ENCODE measurements around the gene GNA15. TPM values are rescaled to one million over a fixed set of nuclear protein-coding genes. Genes with fewer than 3 reads are reported as not detected.

Gene GNA15
- total and polyA plus RNA-seq, 7 donors: 0.55 to 6.0 (median 4.6) TPM

DNA sequence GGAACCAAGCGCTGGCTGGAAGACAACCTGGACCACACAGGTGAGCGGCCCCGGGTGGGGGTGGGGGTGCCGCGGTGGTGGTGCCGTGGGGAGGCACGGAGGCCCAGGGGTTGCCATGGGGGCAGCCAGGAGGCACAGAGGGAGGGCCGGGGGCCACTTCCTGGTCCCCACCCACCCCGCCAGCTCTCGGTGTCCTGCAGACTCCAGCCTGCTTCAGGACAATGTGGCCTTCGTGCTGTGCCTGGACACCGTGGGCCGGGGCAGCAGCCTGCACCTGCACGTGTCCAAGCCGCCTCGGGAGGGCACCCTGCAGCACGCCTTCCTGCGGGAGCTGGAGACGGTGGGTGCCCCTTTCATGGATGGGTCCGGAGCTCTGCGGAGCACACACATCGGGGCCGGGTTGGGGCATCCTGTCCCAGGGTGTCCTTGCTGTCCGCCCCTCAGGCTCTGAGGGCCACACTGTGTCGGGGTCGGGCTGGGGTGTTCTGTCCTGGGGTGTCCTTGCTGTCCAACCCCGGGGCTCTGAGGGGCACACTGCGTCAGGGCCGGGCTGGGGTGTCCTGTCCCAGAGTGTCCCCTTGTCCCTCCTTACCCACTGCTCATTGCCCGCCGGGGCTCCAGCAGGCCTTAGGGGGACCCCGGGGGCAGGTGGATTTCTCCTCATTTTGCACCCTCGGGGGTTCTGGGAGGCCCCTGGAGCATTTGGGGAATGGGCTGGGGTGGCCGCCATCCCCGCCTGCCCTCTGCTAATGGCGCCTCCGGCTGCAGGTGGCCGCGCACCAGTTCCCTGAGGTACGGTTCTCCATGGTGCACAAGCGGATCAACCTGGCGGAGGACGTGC is 68.2 kb downstream of the GNA15 start:
- Histone ChIP-seq H3K9me3 (no peaks in the 10 kb centered on the region), H3K36me3 (peaks cover 0 to 58% (median 27%) of the 10 kb centered on the region in 4 donors), H3K27me3 (no peaks in the 10 kb centered on the region), H3K4me1 (no peaks in the 10 kb centered on the region), H3K27ac (no peak overlapping the region), H3K4me3 (no peak overlapping the region)
- no peak for TF ChIP-seq POLR2A (IDR thresholded peaks at IDR 0.05)
- 95 to 96% methylated on average over 43 of the region's 43 CpGs for WGBS, 2 donors
- no peak for DNase-seq
- intact Hi-C loops (cut with DNase I): no loop called here

DNA sequence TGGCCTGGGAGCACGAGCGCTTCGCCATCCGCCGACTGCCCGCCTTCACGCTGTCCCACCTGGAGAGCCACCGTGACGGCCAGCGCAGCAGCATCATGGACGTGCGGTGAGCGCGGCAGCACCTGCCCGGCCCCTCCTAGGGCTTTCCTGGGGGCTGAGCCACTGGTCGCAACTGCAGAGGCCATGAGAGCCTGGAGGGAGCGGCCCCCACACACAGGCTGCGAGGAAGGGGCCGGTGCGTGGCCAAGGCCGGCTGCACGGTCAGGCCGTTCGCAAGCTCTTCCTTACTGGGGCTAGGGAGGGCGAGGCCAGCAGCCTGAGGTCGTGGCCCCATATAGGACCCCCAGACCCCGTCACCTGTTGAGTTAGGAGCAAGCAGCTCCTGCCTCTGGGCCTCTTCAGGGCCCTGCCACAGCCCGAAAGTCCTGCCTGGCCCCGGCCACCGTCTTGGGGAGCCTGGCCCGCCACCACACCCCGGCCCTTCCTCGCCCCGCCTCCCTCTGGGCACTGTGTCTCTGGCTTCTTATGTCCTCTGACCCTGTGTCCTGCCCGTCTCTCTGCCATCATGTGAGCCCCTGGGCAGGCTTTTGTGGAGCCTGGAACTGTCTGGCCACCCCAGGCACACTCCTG is 68.9 kb downstream of the GNA15 start:
- H3K27ac ChIP-seq: no peak overlapping the region
- DNase-seq: no peak
- H3K27me3 ChIP-seq: no peaks in the 10 kb centered on the region
- peaks cover 0 to 54% (median 27%) of the 10 kb centered on the region in 4 donors for H3K36me3 ChIP-seq
- TF ChIP-seq EP300 (IDR thresholded peaks at IDR 0.05): no peak
- intact Hi-C loops (cut with DNase I): no loop called here
- WGBS, 2 donors: 93 to 95% methylated on average over 35 of the region's 35 CpGs
- H3K4me1 ChIP-seq: no peaks in the 10 kb centered on the region
- H3K4me3 ChIP-seq: no peak overlapping the region
- H3K9me3 ChIP-seq: no peaks in the 10 kb centered on the region

DNA sequence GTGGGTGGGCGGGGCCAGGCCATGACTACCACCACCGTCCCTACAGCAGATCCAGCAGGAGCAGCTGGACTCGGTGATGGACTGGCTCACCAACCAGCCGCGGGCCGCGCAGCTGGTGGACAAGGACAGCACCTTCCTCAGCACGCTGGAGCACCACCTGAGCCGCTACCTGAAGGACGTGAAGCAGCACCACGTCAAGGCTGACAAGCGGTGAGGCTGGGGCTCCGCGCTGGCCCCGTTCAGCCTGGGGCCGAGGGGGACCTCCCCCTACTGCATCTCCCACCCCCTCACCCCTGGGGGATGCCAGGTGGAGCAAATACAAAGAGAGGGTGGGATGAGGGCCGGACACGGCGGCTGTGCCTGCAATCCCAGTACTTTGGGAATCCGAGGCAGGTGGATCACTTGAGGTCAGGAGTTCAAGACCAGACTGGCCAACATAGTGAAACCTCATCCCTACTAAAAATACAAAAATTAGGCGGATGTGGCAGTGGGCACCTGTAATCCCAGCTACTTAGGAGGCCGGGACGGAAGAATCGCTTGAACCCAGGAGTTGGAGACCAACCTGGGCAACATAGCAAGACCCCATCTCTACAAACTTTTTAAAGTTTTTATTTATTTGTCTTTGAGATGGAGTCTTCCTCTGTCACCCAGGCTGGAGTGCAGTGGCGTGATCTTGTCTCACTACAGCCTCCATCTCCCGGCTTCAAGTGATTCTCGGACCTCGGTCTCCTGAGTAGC is 70.6 kb downstream of the GNA15 start:
- no peak for DNase-seq
- no peak for TF ChIP-seq POLR2AphosphoS5 (IDR thresholded peaks at IDR 0.05)
- TF ChIP-seq POLR2A (IDR thresholded peaks at IDR 0.05): no peak
- TF ChIP-seq, protein P1, sequence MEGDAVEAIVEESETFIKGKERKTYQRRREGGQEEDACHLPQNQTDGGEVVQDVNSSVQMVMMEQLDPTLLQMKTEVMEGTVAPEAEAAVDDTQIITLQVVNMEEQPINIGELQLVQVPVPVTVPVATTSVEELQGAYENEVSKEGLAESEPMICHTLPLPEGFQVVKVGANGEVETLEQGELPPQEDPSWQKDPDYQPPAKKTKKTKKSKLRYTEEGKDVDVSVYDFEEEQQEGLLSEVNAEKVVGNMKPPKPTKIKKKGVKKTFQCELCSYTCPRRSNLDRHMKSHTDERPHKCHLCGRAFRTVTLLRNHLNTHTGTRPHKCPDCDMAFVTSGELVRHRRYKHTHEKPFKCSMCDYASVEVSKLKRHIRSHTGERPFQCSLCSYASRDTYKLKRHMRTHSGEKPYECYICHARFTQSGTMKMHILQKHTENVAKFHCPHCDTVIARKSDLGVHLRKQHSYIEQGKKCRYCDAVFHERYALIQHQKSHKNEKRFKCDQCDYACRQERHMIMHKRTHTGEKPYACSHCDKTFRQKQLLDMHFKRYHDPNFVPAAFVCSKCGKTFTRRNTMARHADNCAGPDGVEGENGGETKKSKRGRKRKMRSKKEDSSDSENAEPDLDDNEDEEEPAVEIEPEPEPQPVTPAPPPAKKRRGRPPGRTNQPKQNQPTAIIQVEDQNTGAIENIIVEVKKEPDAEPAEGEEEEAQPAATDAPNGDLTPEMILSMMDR (IDR thresholded peaks at IDR 0.05): no peak
- TF ChIP-seq EP300 (IDR thresholded peaks at IDR 0.05): no peak
- Histone ChIP-seq H3K27ac (no peak overlapping the region), H3K36me3 (peaks cover 0 to 48% (median 27%) of the 10 kb centered on the region in 4 donors), H3K4me3 (no peak overlapping the region), H3K27me3 (no peaks in the 10 kb centered on the region), H3K9me3 (no peaks in the 10 kb centered on the region), H3K4me1 (no peaks in the 10 kb centered on the region)
- intact Hi-C loops (cut with DNase I): no loop called here
- 95% methylated on average over 28 of the region's 28 CpGs for WGBS, 2 donors

DNA sequence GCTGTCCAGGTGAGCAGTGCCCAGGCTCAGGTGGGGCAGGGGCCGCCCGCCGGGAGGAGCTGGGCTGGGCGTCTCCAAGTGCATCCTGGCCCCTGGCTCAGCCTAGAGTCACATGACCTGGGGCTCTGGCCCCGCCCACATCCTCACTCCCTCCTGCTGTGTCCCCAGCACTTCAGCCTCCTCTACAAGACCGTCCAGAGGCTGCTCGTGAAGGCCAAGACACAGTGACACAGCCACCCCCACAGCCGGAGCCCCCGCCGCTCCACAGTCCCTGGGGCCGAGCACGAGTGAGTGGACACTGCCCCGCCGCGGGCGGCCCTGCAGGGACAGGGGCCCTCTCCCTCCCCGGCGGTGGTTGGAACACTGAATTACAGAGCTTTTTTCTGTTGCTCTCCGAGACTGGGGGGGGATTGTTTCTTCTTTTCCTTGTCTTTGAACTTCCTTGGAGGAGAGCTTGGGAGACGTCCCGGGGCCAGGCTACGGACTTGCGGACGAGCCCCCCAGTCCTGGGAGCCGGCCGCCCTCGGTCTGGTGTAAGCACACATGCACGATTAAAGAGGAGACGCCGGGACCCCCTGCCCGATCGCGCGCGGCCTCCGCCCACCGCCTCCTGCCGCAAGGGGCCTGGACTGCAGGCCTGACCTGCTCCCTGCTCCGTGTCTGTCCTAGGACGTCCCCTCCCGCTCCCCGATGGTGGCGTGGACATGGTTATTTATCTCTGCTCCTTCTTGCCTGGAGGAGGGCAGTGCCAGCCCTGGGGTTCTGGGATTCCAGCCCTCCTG is 71.8 kb downstream of the GNA15 start:
- peaks cover 0 to 48% (median 26%) of the 10 kb centered on the region in 4 donors for H3K36me3 ChIP-seq
- H3K4me3 ChIP-seq: no peak overlapping the region
- H3K27me3 ChIP-seq: no peaks in the 10 kb centered on the region
- no peaks in the 10 kb centered on the region for H3K9me3 ChIP-seq
- no peak overlapping the region for H3K27ac ChIP-seq
- 88 to 93% methylated on average over 43 of the region's 43 CpGs for WGBS, 2 donors
- TF ChIP-seq, protein P1 (IDR thresholded peaks at IDR 0.05): no peak
- TF ChIP-seq POLR2A (IDR thresholded peaks at IDR 0.05) (no peak), POLR2AphosphoS5 (IDR thresholded peaks at IDR 0.05) (no peak)
- H3K4me1 ChIP-seq: no peaks in the 10 kb centered on the region
- intact Hi-C loops (cut with DNase I): no loop called here
- no peak for DNase-seq

DNA sequence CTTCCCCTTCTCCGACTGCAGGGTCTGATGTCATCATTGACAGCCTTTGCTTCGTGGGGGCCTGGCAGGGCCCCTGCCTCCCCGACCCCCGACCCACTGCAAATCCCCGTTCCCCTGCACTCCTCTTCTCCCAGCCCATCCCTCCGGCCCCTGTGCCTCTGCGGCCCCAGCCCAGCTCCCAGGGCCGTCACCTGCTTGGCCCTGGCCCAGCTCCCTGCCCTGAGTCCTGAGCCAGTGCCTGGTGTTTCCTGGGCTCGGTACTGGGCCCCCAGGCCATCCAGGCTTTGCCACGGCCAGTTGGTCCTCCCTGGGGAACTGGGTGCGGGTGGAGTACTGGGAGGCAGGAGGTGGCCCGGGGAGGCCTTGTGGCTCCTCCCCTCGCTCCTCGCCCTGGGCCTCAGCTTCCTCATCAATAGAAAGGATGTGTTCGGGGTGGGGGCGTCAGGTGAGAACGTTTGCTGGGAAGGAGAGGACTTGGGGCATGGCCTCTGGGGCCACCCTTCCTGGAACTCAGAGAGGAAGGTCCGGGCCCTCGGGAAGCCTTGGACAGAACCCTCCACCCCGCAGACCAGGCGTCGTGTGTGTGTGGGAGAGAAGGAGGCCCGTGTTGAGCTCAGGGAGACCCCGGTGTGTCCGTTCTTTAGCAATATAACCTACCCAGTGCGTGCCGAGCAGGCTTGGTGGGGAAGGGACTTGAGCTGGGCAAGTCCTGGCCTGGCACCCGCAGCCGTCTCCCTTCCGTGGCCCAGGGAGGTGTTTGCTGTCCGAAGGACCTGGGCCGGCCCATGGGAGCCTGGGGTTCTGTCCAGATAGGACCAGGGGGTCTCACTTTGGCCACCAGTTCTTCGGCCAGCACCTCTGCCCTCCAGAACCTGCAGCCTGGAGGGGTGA is 72.7 kb downstream of the GNA15 start:
- DNase-seq: no peak
- H3K27ac ChIP-seq: no peak overlapping the region
- intact Hi-C loops (cut with DNase I): no loop called here
- TF ChIP-seq POLR2AphosphoS5 (IDR thresholded peaks at IDR 0.05): no peak
- TF ChIP-seq POLR2A (IDR thresholded peaks at IDR 0.05): no peak
- TF ChIP-seq EP300 (IDR thresholded peaks at IDR 0.05): no peak
- TF ChIP-seq, protein P1 (IDR thresholded peaks at IDR 0.05): no peak
- H3K4me1 ChIP-seq: no peaks in the 10 kb centered on the region
- no peaks in the 10 kb centered on the region for H3K27me3 ChIP-seq
- H3K36me3 ChIP-seq: peaks cover 0 to 46% (median 25%) of the 10 kb centered on the region in 4 donors
- H3K4me3 ChIP-seq: no peak overlapping the region
- 88 to 92% methylated on average over 33 of the region's 33 CpGs for WGBS, 2 donors
- H3K9me3 ChIP-seq: no peaks in the 10 kb centered on the region

Measured in sigmoid colon (tissue), 7 donors.